Transverse colon (tissue), 4 donors: ENCODE measurements around the gene EEF1AKMT2.

Source experiments
- POLR2A ChIP-seq: fragments of 450-650 bp; IDR thresholded peaks from one replicate; pipeline ENCODE4 v1.6.1; 2016; ENCODE audit warnings: antibody characterized with exemption, mild to moderate bottlenecking, moderate library complexity
- POLR2AphosphoS5 ChIP-seq, 3 donors: sonication (generic); formaldehyde crosslinking; IDR thresholded peaks; one replicate each; pipeline ENCODE4 v1.6.1; 2016; ENCODE audit warnings: antibody characterized with exemption in 3 of 3
- TF ChIP-seq, protein P1 (sequence below), 5 experiments: fragments of 200-600 bp in 3 of 5; fragments of 450-650 bp in 2 of 5; sonication (generic) in 3 of 5; IDR thresholded peaks; 1 replicate in 2 of 5; 2 replicates in 3 of 5; pipeline ENCODE4 v1.5.1; 2016 to 2017; ENCODE audit warnings: antibody characterized with exemption in 5 of 5, inconsistent platforms in 3 of 5, mild to moderate bottlenecking in 2 of 5, moderate library complexity in 1 of 5

DNA sequence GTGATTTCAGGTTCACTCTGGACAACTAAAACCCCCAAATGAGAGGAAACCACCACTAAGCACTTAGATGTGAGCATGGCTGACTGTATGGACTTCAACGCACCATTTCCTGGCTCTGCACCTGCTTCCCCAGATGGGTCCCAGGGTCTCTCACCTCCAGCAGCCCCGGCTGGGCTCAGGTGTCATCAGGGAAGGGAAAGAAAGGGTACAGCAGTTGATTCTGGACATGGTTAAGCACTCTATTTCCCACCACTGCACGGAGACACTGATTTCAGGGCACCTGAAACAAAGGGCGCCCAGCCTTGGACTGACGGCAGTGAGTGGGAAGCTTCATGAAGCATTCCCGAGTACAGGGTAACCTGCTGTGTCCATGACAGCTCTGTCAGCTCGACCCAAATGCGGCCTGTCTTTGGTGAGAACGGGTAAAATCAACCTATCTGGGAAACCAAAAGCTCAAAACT is 66.5 kb downstream of the EEF1AKMT2 start:
- TF ChIP-seq, protein P1, sequence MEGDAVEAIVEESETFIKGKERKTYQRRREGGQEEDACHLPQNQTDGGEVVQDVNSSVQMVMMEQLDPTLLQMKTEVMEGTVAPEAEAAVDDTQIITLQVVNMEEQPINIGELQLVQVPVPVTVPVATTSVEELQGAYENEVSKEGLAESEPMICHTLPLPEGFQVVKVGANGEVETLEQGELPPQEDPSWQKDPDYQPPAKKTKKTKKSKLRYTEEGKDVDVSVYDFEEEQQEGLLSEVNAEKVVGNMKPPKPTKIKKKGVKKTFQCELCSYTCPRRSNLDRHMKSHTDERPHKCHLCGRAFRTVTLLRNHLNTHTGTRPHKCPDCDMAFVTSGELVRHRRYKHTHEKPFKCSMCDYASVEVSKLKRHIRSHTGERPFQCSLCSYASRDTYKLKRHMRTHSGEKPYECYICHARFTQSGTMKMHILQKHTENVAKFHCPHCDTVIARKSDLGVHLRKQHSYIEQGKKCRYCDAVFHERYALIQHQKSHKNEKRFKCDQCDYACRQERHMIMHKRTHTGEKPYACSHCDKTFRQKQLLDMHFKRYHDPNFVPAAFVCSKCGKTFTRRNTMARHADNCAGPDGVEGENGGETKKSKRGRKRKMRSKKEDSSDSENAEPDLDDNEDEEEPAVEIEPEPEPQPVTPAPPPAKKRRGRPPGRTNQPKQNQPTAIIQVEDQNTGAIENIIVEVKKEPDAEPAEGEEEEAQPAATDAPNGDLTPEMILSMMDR (IDR thresholded peaks at IDR 0.05): no peak
- no peak for TF ChIP-seq POLR2A
- TF ChIP-seq POLR2AphosphoS5 (IDR thresholded peaks at IDR 0.05): no peak
